GM12872 (cell line): ENCODE data around the gene GAREM1.

ENCODE experiments used
- TF ChIP-seq, protein P1 (sequence below): IDR thresholded peaks from 3 replicates; pipeline ENCODE4 v1.5.1; 2011; ENCODE audit warnings: low read depth, mild to moderate bottlenecking, low read length, moderate library complexity; ENCODE audit not compliant: insufficient read depth

Gene GAREM1

DNA sequence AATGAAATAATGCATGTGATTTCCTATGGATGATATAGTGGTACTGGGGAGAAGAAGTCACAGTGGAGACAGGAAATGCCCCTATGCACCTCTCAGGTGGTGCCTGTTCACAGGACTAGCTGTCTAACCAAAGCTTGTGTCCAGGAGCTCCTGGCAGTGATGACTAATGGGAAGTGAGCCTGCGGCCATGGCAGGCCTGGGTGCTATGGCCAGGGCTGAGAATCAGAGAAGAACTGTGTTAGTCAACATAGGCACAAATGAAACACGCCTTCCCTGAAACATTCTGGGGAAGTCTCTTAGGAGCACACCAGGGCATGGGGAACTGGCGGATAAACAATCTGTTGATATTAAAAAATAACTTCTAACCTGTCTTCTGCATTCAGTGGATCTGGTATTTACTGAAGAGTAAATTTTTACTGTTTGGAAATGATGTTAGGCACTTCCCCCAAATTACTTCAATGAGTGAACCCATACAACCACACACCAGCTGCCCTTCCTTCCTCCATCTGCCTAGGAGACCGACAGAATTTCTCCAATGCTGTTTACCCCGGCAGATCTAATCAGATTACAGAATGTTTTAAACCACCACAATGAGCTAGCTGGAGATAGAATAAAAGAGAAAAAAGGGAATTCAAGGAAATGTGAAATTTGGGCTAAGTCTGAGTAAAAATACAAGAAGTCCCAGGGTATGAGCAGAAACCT lies 213.4 kb downstream of the GAREM1 start:
- TF ChIP-seq, protein P1, sequence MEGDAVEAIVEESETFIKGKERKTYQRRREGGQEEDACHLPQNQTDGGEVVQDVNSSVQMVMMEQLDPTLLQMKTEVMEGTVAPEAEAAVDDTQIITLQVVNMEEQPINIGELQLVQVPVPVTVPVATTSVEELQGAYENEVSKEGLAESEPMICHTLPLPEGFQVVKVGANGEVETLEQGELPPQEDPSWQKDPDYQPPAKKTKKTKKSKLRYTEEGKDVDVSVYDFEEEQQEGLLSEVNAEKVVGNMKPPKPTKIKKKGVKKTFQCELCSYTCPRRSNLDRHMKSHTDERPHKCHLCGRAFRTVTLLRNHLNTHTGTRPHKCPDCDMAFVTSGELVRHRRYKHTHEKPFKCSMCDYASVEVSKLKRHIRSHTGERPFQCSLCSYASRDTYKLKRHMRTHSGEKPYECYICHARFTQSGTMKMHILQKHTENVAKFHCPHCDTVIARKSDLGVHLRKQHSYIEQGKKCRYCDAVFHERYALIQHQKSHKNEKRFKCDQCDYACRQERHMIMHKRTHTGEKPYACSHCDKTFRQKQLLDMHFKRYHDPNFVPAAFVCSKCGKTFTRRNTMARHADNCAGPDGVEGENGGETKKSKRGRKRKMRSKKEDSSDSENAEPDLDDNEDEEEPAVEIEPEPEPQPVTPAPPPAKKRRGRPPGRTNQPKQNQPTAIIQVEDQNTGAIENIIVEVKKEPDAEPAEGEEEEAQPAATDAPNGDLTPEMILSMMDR = no peak

DNA sequence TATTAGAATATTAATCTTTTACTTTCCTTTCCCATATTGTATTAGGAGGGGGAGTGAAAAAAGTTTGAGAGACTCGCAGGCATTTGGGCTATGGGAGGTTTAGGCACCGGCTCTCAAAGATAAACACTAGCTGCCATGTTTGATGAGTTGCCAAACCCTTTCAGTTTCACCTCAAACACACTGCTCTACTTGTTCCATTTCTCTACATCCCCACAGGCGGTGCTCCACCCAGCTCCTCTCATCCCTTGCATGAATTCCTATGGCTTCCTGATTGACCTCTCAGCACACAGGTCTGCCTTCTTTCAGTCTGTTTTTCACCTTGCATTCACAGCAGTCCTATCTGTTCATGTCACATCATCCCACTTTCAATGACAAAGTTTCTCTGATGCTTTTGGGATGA lies 215.1 kb downstream of the GAREM1 start:
- TF ChIP-seq, protein P1 = no peak

DNA sequence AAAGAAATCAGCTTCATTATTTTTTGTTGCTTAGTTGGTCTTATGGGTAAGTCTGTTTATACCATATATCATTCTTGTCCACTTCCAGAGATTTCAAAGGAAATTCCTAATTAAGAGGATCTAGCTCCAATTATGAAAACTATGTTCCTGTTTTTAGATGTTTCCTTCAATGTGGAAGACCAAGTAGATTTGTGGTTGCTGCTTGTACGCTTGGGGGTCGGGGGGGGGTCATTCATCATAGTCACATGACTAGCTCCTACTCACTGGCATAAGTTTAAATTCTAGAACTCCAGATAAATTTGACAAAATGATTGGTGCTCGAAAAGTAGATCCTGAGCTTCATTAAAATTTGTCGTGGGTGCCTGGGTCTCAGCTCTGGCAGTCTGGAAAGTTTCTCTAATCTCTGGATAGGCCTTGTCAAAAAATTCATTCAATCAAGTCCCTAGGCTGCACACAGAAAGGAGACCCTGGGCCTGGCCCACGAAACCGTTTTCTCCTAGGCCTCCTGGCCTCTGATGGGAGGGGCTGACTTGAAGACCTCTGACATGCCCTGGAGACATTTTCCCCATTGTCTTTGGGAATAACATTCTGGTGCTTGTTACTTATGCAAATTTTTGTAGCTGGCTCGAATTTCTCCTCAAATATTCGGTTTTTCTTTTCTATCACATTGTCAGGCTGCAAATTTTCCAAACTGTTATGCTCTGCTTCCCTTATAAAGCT lies 218.4 kb downstream of the GAREM1 start:
- TF ChIP-seq, protein P1 = no peak

- TF ChIP-seq, protein P1 = no peak
Observed at GRCh38 chr18:32251466-32251865, 219.2 kb downstream of the GAREM1 start.

DNA sequence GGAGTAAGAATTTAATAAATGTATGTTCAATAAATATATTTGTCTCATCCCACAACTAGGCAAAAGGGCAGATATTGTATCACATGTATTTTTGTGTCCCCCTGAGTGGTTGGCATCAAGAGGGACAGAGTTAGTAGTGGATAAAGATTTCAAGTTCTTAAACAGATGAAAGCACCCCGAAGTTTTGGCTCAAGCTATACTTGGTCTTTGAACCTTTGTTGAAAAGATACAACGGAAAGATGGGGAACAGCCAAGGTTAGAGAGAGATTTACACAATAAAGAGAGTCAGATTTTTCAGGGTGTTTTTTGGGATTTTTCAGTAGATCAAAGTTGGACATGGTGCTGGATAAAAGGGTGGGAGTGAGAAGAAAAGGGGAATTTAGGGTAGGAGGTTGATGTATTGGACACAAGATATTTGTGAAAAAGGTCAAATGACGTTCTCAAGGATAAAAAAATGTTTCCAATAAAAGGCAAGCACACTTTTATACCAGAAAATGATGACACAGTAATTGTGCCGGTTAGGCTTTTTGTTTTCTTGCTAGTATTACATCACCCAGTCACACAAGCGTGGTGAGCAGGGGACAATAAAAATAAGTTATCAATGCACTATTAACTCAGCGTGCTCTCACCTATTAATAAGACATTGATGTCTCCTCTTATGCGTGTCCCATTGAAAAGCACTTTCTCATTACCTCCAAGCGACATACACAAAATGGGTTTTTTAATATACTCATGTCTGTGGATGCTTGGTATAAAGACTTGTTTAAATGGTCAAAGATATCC lies 221.3 kb downstream of the GAREM1 start:
- TF ChIP-seq, protein P1 = no peak

- TF ChIP-seq, protein P1 = no peak
Observed at GRCh38 chr18:32244881-32245280, 225.8 kb downstream of the GAREM1 start.

DNA sequence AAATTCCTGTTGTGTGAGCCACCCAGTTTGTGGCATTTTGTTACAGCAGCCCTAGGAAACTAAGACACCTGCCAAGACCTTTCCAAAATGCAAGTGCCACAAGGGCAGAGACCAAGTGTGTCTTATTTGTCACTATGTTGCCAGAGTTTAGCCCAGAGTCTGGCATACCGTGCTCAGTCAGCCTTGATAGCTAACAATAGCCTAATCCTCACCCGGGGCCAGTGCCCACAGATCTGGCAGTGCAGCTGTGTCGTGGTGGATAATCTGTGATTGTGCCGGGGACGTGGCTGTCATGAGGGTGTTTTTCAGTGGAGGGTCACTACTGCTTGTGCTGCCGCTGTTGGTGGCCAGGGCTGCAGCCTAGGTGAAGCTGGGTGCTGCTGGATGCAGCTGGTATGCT lies 227.3 kb downstream of the GAREM1 start:
- TF ChIP-seq, protein P1 = no peak
